MCF 10A (cell line): ENCODE data around the gene GRIA1. TPM values are rescaled to one million over a fixed set of nuclear protein-coding genes. Genes with fewer than 3 reads are reported as not detected.

Source experiments
- BruUV-seq: library from RNA; stranded (reverse); fragments of 400-500 nt; replicated peaks from 2 replicates; lab custom pipeline; 2021; lab: Mats Ljungman, UMichigan
- CTCF ChIA-PET: fragments of 300-600 bp; sonication (Branson Sonifier 250); formaldehyde crosslinking; extraction: SDS; loops from one replicate; lab custom pipeline; 2021; ENCODE audit warnings: antibody characterized with exemption, inconsistent platforms; lab: Yijun Ruan, JAX
- POLR2A ChIA-PET: fragments of 300-600, 350-650 bp; sonication (Branson Sonifier 250); formaldehyde crosslinking; extraction: SDS; loops from one replicate; lab custom pipeline; 2020; ENCODE audit warnings: antibody characterized with exemption, inconsistent platforms; lab: Yijun Ruan, JAX
- DNase-seq: peaks from one replicate; pipeline ENCODE4 v3.0.0-alpha.2; 2018; ENCODE audit not compliant: unreplicated experiment
- H3K27ac Mint-ChIP-seq: one replicate; pipeline ENCODE4 v1.8.0; 2022; ENCODE audit warnings: mild to moderate bottlenecking, low read depth, mixed read lengths; ENCODE audit not compliant: unreplicated experiment
- H3K27me3 Mint-ChIP-seq: one replicate; pipeline ENCODE4 v1.8.0; 2022; ENCODE audit warnings: mixed read lengths; ENCODE audit not compliant: insufficient read depth, unreplicated experiment
- H3K36me3 Mint-ChIP-seq: one replicate; pipeline ENCODE4 v1.8.0; 2022; ENCODE audit warnings: mild to moderate bottlenecking, moderate library complexity, mixed read lengths; ENCODE audit not compliant: insufficient read depth, unreplicated experiment
- H3K4me1 Mint-ChIP-seq: one replicate; pipeline ENCODE4 v1.8.0; 2022; ENCODE audit warnings: mixed read lengths; ENCODE audit not compliant: insufficient read depth, unreplicated experiment
- H3K4me3 Mint-ChIP-seq: one replicate; pipeline ENCODE4 v1.8.0; 2022; ENCODE audit warnings: mild to moderate bottlenecking, moderate library complexity, mixed read lengths; ENCODE audit not compliant: unreplicated experiment
- H3K9me3 Mint-ChIP-seq: one replicate; pipeline ENCODE4 v1.8.0; 2022; ENCODE audit warnings: mixed read lengths; ENCODE audit not compliant: unreplicated experiment
- CTCF ChIP-seq: fragments of 200-600 bp; IDR thresholded peaks from one replicate; pipeline ENCODE4 v1.8.0; 2022; ENCODE audit warnings: antibody characterized with exemption, mild to moderate bottlenecking; ENCODE audit not compliant: unreplicated experiment
- intact Hi-C: fragments of 100-400 bp; cut with micrococcal nuclease; formaldehyde crosslinking; loops from 2 replicates; pipeline ENCODE4 v1.14.1; 2022
- total RNA-seq: library from RNA; stranded (reverse); gene quantifications from 2 replicates; pipeline ENCODE4 v1.2.3, GENCODE V29; 2022

The GRIA1 gene
- total RNA-seq, 1 experiment from 2014 or later, result not detected

GRCh38 chr5:153780876-153781705, 290.6 kb downstream of the GRIA1 start:
- ChIA-PET CTCF (interaction anchor here (0.6 kb wide), 1 partner anchor 527 kb away, joined by 3 read pairs; no protein-coding TSS in a partner anchor), POLR2A (no interaction called here)
- intact Hi-C loops, result no loop called here
- no peaks in the 10 kb centered on the region for H3K4me1 Mint-ChIP-seq
- H3K36me3 Mint-ChIP-seq, result no peaks in the 10 kb centered on the region
- no TSS peak for BruUV-seq
- no peak for DNase-seq
- no peak overlapping the region for H3K4me3 Mint-ChIP-seq
- H3K27me3 Mint-ChIP-seq, result no peaks in the 10 kb centered on the region
- no peaks in the 10 kb centered on the region for H3K9me3 Mint-ChIP-seq
- H3K27ac Mint-ChIP-seq, result no peak overlapping the region
- no peak for TF ChIP-seq CTCF

GRCh38 chr5:153782589-153783361, 292.3 kb downstream of the GRIA1 start:
- ChIA-PET POLR2A (no interaction called here), CTCF (interaction anchor here (1.5 kb wide), 1 partner anchor 13 kb away, joined by 3 read pairs; no protein-coding TSS in a partner anchor)
- TF ChIP-seq CTCF, result no peak
- intact Hi-C loops, result no loop called here
- no TSS peak for BruUV-seq
- Mint-ChIP-seq H3K4me3 (no peak overlapping the region), H3K9me3 (no peaks in the 10 kb centered on the region), H3K27ac (no peak overlapping the region), H3K27me3 (no peaks in the 10 kb centered on the region), H3K36me3 (no peaks in the 10 kb centered on the region), H3K4me1 (no peaks in the 10 kb centered on the region)
- DNase-seq, result no peak

- intact Hi-C loops, result no loop called here
- Mint-ChIP-seq H3K9me3 (peaks cover 3% of the 10 kb centered on the region), H3K36me3 (no peaks in the 10 kb centered on the region), H3K4me1 (no peaks in the 10 kb centered on the region), H3K4me3 (no peak overlapping the region), H3K27me3 (no peaks in the 10 kb centered on the region), H3K27ac (no peak overlapping the region)
- no peak for TF ChIP-seq CTCF
- POLR2A ChIA-PET, result no interaction called here
- no peak for DNase-seq
- CTCF ChIA-PET, result interaction anchor here (0.7 to 1.5 kb wide), 3 partner anchors 14 to 107 kb away, joined by 3 to 4 read pairs (median 3); no protein-coding TSS in a partner anchor
- no TSS peak for BruUV-seq
Observed at GRCh38 chr5:153783362-153783658, 292.8 kb downstream of the GRIA1 start.

GRCh38 chr5:153784277-153784676, 293.8 kb downstream of the GRIA1 start:
- CTCF ChIA-PET, result interaction anchor here (0.9 to 1.5 kb wide), 2 partner anchors 15 to 95 kb away, joined by 3 read pairs; no protein-coding TSS in a partner anchor

More at GRCh38 chr5:153784277-153784676, 293.8 kb downstream of the GRIA1 start:
- no peaks in the 10 kb centered on the region for H3K4me1 Mint-ChIP-seq
- H3K36me3 Mint-ChIP-seq, result no peaks in the 10 kb centered on the region
- no peak overlapping the region for H3K4me3 Mint-ChIP-seq
- no peak overlapping the region for H3K27ac Mint-ChIP-seq
- DNase-seq, result no peak
- intact Hi-C loops, result no loop called here
- POLR2A ChIA-PET, result no interaction called here
- peaks cover 8% of the 10 kb centered on the region for H3K9me3 Mint-ChIP-seq
- no peak for TF ChIP-seq CTCF
- no TSS peak for BruUV-seq
- H3K27me3 Mint-ChIP-seq, result no peaks in the 10 kb centered on the region
